CD4-positive, alpha-beta T cell treated with Interleukin-4 for 4 hours (primary cell): Measurements from ENCODE around the gene PER2.

Experiments
- DNase-seq: peaks from one replicate; pipeline ENCODE4 v3.0.0-alpha.2; 2020

The PER2 gene

GRCh38 chr2:238265605-238266004 lies 22.8 kb downstream of the PER2 start:
- no peak for DNase-seq

GRCh38 chr2:238264072-238264460 lies 24.3 kb downstream of the PER2 start:
- no peak for DNase-seq

- DNase-seq: peak; percentile 67
Observed at GRCh38 chr2:238263204-238264071, 25.0 kb downstream of the PER2 start.

GRCh38 chr2:238262496-238263122 lies 25.8 kb downstream of the PER2 start:
- no peak for DNase-seq

- no peak for DNase-seq
Observed at GRCh38 chr2:238261718-238262375, 26.6 kb downstream of the PER2 start.

- DNase-seq: no peak
Observed at GRCh38 chr2:238260883-238261282, 27.5 kb downstream of the PER2 start.

- DNase-seq: no peak
Observed at GRCh38 chr2:238259061-238260020, 29.1 kb downstream of the PER2 start.

GRCh38 chr2:238257786-238258700 lies 30.4 kb downstream of the PER2 start:
- DNase-seq: no peak

GRCh38 chr2:238256594-238257104 lies 31.8 kb downstream of the PER2 start:
- peak; percentile 76 for DNase-seq

- no peak for DNase-seq
Observed at GRCh38 chr2:238256111-238256510, 32.3 kb downstream of the PER2 start.

- DNase-seq: no peak
Observed at GRCh38 chr2:238255636-238256035, 32.8 kb downstream of the PER2 start.

- DNase-seq: no peak
Observed at GRCh38 chr2:238255151-238255551, 33.3 kb downstream of the PER2 start.

GRCh38 chr2:238254095-238254723 lies 34.2 kb downstream of the PER2 start:
- no peak for DNase-seq

GRCh38 chr2:238252766-238253630 lies 35.4 kb downstream of the PER2 start:
- DNase-seq: no peak

GRCh38 chr2:238251986-238252385 lies 36.4 kb downstream of the PER2 start:
- no peak for DNase-seq

- DNase-seq: no peak
Observed at GRCh38 chr2:238251331-238251730, 37.1 kb downstream of the PER2 start.

GRCh38 chr2:238250896-238251295 lies 37.5 kb downstream of the PER2 start:
- no peak for DNase-seq

- no peak for DNase-seq
Observed at GRCh38 chr2:238247841-238248453, 40.5 kb downstream of the PER2 start.
